Measurements from ENCODE around the gene NSDHL.

Gene NSDHL

GRCh38 chrX:152845618-152846240 lies 14.9 kb downstream of the NSDHL start:
- no peak for DNase-seq

- DNase-seq = no peak
Observed at GRCh38 chrX:152847281-152847680, 16.4 kb downstream of the NSDHL start.

- no peak for DNase-seq
Observed at GRCh38 chrX:152850465-152850864, 19.6 kb downstream of the NSDHL start.

DNA sequence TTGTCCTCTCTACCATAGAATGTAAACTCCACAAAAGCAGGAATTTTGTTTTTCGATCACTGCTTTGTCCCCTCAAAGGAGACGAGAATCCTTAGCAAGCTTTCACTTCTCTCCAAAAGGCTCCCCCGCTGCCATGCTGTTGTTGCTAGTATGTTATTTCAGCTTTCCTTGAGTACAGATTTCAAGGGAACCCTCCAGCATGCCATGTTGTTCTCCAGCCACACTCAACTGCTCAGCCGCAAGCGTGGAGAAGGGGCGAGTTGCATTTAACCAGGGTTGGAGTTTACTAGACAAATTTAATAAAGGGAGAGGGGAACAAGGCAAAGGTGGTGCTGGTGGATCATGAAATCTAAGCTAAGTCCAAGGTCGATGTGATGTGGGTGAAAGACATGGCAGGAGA lies 23.1 kb downstream of the NSDHL start:
- no peak for DNase-seq

GRCh38 chrX:152861116-152861515 lies 30.3 kb downstream of the NSDHL start:
- DNase-seq = no peak

- DNase-seq = no peak
Observed at GRCh38 chrX:152861826-152862225, 31.0 kb downstream of the NSDHL start.

DNA sequence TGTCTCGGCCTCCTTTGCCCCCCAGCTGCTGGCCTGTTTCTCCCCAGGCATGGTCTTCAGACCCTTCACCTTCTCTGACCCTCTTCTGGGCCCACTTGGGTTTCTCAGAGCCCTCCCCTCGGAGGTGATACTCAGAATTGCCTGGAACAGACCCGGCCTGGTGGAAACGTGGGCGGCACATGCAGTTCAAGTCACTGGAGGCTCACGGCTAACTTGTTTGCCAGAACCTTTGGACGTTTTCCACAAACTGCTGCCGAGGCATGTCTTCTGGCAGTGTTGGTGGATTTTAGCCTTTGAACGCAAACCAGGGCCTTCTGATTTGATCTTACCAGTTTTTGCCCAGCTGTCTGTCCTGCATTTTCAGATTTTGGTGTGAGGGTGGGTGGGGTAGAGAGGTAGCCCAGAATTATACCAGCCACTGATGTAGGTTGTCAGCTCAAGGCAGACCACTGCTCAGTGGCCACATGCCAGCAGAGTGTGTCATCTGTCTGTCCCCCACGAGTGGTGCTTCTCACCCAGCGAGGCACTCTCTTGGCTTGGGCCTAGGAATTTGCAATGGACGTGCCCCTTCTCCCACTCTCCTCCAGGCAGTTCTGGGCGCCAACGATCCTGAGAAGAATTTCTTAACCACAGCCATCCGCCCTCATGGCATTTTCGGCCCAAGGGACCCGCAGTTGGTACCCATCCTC lies 34.5 kb downstream of the NSDHL start:
- no peak for DNase-seq

- no peak for DNase-seq
Observed at GRCh38 chrX:152866386-152866785, 35.5 kb downstream of the NSDHL start.

DNA sequence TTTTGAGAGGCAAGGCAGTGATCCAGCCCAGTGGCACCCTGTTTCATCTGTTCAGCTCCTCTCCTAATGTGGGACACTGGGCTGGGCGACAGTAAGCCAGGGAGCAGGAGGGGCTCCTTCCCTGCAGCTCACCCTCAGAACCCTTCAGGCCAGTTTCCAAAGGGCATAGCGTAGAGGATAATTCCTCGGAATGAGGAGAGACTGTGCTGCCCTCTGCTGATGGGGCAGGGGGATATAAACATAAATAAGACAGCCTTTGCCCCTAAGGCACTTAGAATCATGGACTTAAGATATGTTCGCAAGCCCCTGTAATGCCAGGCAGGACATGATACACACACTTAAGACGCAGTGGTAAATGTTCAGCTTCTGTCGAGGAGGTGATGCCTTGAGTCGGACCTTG lies 39.1 kb downstream of the NSDHL start:
- no peak for DNase-seq

- no peak for DNase-seq
Observed at GRCh38 chrX:152871260-152871659, 40.4 kb downstream of the NSDHL start.

DNA sequence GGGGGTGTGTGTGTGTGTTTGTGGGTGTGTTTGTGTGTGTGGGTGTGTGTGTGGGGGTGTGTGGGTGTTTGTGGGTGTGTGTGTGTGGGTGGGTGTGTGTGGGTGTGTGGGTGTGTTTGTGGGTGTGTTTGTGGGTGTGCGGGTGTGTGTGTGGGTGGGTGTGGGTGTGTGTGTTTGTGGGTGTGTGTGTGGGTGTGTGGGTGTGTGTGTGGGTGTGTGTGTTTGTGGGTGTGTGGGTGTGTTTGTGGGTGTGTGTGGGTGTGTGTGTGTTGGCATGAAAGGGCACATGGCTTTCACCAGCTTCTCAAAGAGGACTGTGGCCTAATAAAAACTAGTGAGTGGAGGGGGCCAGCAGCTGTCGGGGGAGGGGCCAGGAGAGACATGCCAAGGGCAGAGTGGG lies 41.7 kb downstream of the NSDHL start:
- DNase-seq = no peak

DNA sequence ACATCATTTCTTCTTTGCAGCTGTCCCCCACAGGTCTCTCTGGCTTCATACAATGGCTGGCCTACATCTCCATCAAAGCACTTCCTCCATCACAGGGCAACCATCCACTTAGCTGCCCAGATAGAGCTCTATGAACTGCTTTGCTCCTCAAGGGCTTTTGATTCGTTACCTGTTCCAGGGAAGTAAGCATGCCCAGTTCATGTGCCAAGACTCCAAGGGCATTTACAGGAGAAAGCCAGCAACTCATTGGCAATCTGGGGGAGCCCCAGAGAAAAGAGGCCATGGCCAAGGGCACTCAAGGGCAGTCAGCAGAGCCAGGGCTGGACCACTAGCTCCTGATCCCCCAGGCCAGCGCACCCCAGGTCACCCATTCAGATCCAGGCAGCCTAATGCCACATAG lies 42.5 kb downstream of the NSDHL start:
- DNase-seq = no peak

- DNase-seq = no peak
Observed at GRCh38 chrX:152876931-152877840, 46.3 kb downstream of the NSDHL start.

DNA sequence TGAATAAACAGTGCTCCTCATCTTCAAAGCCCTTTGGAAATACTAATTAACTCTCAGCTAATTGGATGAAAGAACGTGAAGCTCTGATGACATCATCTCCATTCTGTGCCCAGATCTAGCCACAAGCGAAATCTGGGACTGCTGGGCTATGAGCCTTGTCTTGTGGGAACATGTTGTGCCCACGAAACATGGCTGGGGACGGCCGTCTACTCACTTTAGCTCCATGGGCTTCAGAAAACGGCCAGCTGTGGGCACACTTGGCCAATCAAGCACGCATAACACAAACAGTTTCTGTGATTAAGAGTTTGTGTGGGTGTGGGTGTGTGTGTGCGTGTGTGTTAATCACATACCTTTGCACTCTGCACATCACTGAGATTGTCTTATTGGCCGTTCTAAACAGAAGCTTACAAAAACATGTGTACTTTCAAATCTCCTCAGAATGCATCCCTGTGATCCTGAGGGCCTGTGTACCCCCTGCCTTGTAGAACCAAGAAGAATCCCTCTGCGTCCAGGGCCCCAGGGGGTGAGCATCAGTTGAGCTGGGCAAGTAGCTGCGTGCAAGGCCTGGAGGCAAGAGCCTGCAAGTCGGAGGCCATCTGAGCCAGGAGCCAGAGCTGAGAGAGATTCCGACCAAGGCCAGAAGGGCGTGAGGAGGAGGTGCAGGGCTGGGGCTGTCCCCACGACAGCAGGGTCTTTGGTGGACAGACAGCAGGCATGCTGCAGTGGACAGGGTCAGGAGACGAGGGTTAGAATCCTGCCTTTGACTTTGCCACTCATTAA lies 48.3 kb downstream of the NSDHL start:
- DNase-seq = no peak

DNA sequence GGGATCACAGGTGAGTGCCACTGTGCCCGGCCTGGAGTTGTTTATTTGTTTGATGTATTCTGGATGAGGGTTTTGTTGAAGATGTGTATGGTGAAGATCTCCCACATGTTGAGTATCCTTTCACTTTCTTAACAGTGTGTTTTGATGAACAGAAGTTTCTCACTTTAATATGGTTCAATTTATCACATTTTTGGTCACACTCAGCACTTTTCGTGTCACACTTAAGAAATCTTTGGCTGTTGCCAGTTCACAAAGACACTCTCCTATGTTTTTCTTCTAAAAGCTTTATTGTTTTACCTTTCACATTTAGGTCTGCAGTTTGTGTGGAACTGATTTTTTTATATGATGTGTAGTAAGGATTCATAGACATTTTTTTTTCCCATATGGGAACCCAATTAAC lies 50.4 kb downstream of the NSDHL start:
- no peak for DNase-seq

DNA sequence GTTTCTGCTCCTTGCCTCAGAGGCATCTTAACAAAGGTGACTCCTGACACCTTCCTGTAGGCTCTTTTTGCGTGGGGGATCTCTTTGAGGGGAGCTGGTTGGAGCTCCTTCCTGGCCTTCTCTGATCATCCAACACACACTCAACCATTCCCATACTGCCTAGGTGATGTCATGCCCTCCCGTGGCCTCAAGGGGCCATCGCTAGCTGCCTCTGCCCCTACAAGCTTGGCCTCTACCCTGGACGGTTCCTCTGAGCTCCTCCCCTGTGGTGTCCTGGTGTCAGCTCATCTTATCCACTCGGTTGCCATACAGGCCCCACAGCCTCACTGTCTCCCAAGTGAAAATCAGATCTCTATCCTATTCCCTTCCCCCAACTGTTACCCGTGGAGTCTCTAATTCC lies 53.3 kb downstream of the NSDHL start:
- no peak for DNase-seq

DNA sequence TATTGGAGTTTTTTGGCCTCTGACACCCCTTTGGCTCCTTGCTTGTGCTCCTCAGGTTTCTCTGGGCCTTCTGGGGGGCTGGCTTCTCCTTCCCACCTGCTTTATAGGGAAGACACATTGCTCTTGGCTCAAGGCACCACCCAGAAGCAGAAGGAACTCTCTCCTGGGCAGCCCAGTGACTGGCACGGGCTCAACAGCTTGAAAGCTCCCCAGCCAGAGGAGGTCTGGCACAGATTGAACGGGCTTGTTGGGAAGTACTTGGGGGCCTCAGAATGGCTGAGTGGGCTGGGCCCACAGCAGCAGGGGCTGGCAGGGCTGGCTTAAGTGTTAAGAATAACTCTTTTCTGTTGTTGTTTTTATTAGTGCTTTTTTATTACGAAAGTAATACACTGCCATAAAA lies 55.9 kb downstream of the NSDHL start:
- DNase-seq = no peak

GRCh38 chrX:152892499-152892898 lies 61.6 kb downstream of the NSDHL start:
- no peak for DNase-seq

GRCh38 chrX:152892999-152893891 lies 62.4 kb downstream of the NSDHL start:
- DNase-seq = no peak

GRCh38 chrX:152893980-152894610 lies 63.2 kb downstream of the NSDHL start:
- no peak for DNase-seq

- no peak for DNase-seq
Observed at GRCh38 chrX:152895121-152895520, 64.3 kb downstream of the NSDHL start.

Measured in activated CD4-positive, alpha-beta T cell treated with anti-CD3 and anti-CD28 coated beads, Interleukin-2, amount 50 U/mL, for 16 hours (primary cell).